ENCODE data around the gene STAT5A.
"Not testable (repeated sequence)": the region's sequence is repeated elsewhere in the genome, so short reads cannot be mapped to it uniquely, and the experiment has no call there.

Gene STAT5A

GRCh38 chr17:42348104-42348503 lies 59.8 kb downstream of the STAT5A start:
- FAIRE-seq: no peak
- TF ChIP-seq CTCF (IDR thresholded peaks at IDR 0.05; ENCODE audit: insufficient read depth, missing control alignments): no peak
- DNase-seq (ENCODE audit: insufficient read length, low spot score): no peak

- no peak for FAIRE-seq
- DNase-seq (ENCODE audit: insufficient read length, low spot score): no peak
- TF ChIP-seq CTCF (IDR thresholded peaks at IDR 0.05; ENCODE audit: insufficient read depth, missing control alignments): no peak
Observed at GRCh38 chr17:42354956-42355843, 66.9 kb downstream of the STAT5A start.

GRCh38 chr17:42358434-42358833 lies 70.1 kb downstream of the STAT5A start:
- no peak for DNase-seq (ENCODE audit: insufficient read length, low spot score)
- no peak for FAIRE-seq
- no peak for TF ChIP-seq CTCF (IDR thresholded peaks at IDR 0.05; ENCODE audit: insufficient read depth, missing control alignments)

GRCh38 chr17:42359133-42359532 lies 70.8 kb downstream of the STAT5A start:
- no peak for TF ChIP-seq CTCF (IDR thresholded peaks at IDR 0.05; ENCODE audit: insufficient read depth, missing control alignments)
- peak; percentile 32 for DNase-seq (ENCODE audit: insufficient read length, low spot score)
- FAIRE-seq: peak; percentile 84

- FAIRE-seq; DNase-seq (ENCODE audit: insufficient read length, low spot score): not testable (repeated sequence)
Observed at GRCh38 chr17:42360388-42360787, 72.1 kb downstream of the STAT5A start.
